GM20000 (cell line): Measurements from ENCODE around the gene PPP1R7.
"Not testable (repeated sequence)": the region's sequence is repeated elsewhere in the genome, so short reads cannot be mapped to it uniquely, and the experiment has no call there.

Source experiments
- DNase-seq: peaks from one replicate; pipeline ENCODE4 v3.0.0; 2012; ENCODE audit warnings: low spot score
- TF ChIP-seq, protein P1 (sequence below): IDR thresholded peaks from 2 replicates; pipeline ENCODE4 v1.5.1; 2012; ENCODE audit warnings: mild to moderate bottlenecking, control low read depth; ENCODE audit errors: extremely low read depth, missing control alignments

Gene PPP1R7, protein sequence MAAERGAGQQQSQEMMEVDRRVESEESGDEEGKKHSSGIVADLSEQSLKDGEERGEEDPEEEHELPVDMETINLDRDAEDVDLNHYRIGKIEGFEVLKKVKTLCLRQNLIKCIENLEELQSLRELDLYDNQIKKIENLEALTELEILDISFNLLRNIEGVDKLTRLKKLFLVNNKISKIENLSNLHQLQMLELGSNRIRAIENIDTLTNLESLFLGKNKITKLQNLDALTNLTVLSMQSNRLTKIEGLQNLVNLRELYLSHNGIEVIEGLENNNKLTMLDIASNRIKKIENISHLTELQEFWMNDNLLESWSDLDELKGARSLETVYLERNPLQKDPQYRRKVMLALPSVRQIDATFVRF

DNA sequence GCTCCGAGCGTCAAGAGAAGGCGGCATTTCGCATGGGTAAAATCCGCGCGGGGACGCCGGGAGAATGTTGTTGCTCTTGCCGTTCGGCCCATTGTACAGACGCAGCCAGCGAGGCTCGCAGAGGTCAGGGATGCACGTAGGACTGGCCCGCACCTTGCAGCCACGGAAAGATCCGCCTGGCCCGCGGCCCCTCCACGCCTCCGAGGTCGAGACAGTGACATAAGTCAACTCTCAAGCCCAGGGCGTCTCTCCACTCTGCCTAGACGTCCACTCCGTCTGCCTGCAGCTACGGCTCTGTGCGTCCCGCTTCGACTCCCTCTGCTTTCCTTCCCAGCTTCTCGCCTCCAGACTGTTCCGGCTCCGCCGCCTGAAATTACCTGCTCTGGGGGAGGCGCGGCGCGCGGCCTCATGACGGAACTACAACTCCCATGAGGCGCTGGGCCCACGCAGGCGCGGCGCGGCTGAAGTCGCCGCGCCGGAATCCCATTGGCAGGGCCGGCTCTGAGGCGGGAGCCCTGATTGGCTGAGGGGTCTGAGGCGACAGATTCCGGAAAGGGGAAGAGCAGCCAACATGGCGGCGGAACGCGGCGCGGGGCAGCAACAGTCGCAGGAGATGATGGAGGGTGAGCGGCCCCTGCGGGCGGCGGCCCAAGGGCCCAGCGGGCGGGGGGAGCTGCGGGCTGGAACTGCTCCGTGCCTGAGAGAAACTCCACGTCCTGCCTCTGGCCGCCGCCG is at the start of gene PPP1R7:
Gene PPP1R7 (plus strand): TSS at position 543 of the 735 bp plus-strand sequence. CDS start 29 bp downstream, at position 572.
- DNase-seq, result peak; percentile 99
- TF ChIP-seq, protein P1, sequence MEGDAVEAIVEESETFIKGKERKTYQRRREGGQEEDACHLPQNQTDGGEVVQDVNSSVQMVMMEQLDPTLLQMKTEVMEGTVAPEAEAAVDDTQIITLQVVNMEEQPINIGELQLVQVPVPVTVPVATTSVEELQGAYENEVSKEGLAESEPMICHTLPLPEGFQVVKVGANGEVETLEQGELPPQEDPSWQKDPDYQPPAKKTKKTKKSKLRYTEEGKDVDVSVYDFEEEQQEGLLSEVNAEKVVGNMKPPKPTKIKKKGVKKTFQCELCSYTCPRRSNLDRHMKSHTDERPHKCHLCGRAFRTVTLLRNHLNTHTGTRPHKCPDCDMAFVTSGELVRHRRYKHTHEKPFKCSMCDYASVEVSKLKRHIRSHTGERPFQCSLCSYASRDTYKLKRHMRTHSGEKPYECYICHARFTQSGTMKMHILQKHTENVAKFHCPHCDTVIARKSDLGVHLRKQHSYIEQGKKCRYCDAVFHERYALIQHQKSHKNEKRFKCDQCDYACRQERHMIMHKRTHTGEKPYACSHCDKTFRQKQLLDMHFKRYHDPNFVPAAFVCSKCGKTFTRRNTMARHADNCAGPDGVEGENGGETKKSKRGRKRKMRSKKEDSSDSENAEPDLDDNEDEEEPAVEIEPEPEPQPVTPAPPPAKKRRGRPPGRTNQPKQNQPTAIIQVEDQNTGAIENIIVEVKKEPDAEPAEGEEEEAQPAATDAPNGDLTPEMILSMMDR, result peak; percentile 29

DNA sequence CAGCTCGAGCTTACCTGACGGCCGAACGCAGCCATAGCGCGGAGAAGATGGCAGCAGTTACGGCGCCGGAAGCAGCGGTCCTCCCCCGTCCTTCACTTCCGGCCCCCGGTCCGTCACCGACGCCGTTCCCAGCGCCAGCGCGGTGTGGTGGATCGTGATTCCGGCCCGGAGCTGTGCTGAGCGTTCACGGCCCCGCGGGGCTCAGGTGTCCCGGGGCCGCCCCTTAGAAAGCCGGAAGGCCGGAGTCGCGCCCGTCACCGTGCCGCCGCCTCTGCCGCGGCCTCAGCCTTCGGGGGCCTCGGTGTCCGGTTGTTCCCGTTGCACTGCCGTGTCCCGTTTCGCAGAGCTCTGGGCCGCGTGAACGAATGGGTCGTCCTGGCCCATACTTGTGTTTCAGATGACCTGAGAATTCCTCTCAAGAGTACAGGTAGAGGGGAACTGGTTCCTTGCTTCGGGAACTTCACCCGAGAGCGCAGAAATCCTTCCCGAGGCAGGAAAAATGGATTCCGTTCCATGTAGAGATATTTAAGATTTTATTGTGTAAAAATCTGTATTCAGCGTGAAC is 47.9 kb upstream of the PPP1R7 start, which contains the start of gene MTERF4:
Gene MTERF4 (minus strand): TSS at position 49 of the 565 bp plus-strand sequence. CDS start 14 bp downstream, at position 35.
- TF ChIP-seq, protein P1, result no peak
- peak; percentile 90 for DNase-seq

DNA sequence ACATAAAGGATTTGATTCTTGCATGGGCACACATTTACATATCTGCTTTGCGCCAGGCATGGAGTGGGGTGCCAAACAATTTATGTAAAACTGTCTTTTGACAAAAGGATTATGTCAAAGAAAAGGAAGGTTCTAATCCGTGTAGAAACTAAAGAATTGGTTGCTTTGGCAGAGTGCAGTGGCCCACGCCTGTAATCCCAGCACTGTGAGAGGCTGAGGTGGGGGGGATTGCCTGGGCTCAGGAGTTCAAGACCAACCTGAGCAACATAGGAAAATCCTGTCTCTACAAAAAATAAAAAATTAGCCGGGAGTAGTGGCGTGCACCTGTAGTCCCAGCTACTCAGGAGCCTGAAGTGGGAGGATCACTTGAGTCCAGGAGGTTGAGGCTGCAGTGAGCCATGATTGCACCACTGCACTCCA is 47.1 kb upstream of the PPP1R7 start:
- TF ChIP-seq, protein P1, result no peak
- no peak for DNase-seq

DNA sequence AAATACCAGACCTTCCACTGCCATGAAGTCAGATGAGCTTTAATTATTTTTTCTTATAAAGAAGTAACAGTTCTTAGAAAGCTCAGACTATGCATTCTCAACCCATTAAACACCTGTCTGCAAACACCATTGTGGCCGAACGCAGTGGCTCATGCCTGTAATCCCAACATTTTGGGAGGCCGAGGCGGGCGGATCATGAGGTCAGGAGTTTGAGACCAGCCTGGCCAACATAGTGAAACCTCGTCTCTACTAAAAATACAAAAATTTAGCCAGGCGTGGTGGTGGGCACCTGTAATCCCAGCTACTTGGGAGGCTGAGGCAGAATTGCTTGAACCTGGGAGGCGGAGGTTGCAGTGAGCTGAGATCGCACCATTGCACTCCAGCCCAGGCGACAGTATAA is 45.7 kb upstream of the PPP1R7 start:
- not testable (repeated sequence) for DNase-seq

DNA sequence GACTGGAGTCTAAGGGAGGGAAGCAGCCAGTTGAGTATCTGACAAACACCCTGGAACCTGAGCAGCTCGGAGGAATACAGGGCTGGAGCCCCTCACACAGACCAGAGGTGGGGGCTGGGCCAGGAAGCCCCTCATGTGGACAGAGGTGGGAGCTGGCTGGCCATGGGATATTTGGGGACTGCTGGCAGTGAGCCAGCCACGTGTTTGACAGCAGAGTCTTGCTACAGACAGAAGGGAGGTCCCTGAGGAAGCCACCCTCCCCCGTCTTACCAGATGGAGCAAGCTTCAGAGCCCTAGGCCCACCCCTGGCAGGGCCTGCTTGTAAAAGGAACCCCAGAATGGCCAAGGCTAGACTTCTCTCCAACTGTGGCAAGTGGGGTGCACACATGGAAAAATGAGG is 44.6 kb upstream of the PPP1R7 start:
- no peak for DNase-seq
- TF ChIP-seq, protein P1, result no peak

DNA sequence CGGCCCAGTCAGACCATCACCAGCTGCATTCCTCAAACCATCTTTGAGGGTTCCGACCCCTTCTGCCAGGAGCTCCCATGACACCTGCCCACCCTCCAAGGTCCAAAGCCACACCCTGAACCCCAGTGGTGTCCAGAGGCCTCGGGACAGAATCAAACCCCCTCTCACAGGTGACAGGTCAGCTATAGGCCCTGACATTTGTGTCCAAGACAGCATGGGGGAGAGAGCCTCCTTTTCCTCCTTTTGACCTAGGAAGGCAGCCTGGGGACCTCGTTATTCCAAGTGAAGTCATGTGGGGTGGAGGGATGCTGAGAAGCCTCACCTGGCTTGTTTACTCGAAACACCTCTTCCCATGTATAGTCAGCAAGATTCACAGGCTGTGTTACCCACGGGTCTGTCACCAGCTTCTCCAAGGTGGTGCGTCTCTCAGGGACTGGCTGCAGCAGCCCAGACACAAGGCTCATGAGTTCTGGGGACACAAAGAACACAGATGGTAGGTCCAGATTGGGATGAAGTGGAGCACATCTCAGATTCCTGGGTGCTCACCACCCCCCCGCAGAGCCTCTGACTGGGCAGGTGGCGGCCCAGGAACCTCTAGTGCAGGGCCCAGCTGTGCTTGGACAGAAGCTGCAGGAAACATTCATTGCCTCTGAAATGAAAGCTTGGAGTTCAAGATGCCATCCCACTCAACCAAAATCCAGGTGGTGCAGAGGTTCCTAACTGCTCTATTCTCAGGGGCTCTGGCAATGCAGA is 43.1 kb upstream of the PPP1R7 start:
- no peak for DNase-seq
- TF ChIP-seq, protein P1, result no peak
